Measurements from ENCODE around the gene LMF1.

Gene LMF1

GRCh38 chr16:939311-939710 is 31.5 kb downstream of the LMF1 start:
- Mint-ChIP-seq H3K4me3 (no peak overlapping the region), H3K4me1 (peaks cover 6% of the 10 kb centered on the region), H3K9me3 (peaks cover 21% of the 10 kb centered on the region), H3K27ac (no peak overlapping the region), H3K36me3 (peaks cover 63% of the 10 kb centered on the region), H3K27me3 (no peaks in the 10 kb centered on the region)
- ATAC-seq = no peak

GRCh38 chr16:938752-939151 is 32.0 kb downstream of the LMF1 start:
- Mint-ChIP-seq H3K27me3 (no peaks in the 10 kb centered on the region), H3K36me3 (peaks cover 62% of the 10 kb centered on the region), H3K4me1 (peaks cover 6% of the 10 kb centered on the region), H3K4me3 (no peak overlapping the region), H3K9me3 (peaks cover 16% of the 10 kb centered on the region), H3K27ac (no peak overlapping the region)
- ATAC-seq = no peak

- Mint-ChIP-seq H3K9me3 (peaks cover 14% of the 10 kb centered on the region), H3K36me3 (peaks cover 66% of the 10 kb centered on the region), H3K4me3 (no peak overlapping the region), H3K4me1 (peaks cover 6% of the 10 kb centered on the region), H3K27ac (no peak overlapping the region), H3K27me3 (no peaks in the 10 kb centered on the region)
- ATAC-seq = no peak
Measured at GRCh38 chr16:938136-938535, 32.6 kb downstream of the LMF1 start.

- H3K27me3 Mint-ChIP-seq = no peaks in the 10 kb centered on the region
- no peak overlapping the region for H3K4me3 Mint-ChIP-seq
- H3K4me1 Mint-ChIP-seq = peaks cover 6% of the 10 kb centered on the region
- peaks cover 66% of the 10 kb centered on the region for H3K36me3 Mint-ChIP-seq
- H3K27ac Mint-ChIP-seq = no peak overlapping the region
- H3K9me3 Mint-ChIP-seq = peaks cover 13% of the 10 kb centered on the region
- ATAC-seq = no peak
Measured at GRCh38 chr16:937723-938122, 33.1 kb downstream of the LMF1 start.

- ATAC-seq = no peak
- Mint-ChIP-seq H3K36me3 (peaks cover 64% of the 10 kb centered on the region), H3K27me3 (no peaks in the 10 kb centered on the region), H3K27ac (no peak overlapping the region), H3K9me3 (peaks cover 8% of the 10 kb centered on the region), H3K4me3 (no peak overlapping the region), H3K4me1 (peaks cover 6% of the 10 kb centered on the region)
Measured at GRCh38 chr16:937311-937710, 33.5 kb downstream of the LMF1 start.

GRCh38 chr16:935684-936083 is 35.1 kb downstream of the LMF1 start:
- Mint-ChIP-seq H3K36me3 (peaks cover 58% of the 10 kb centered on the region), H3K27me3 (no peaks in the 10 kb centered on the region), H3K27ac (no peak overlapping the region), H3K4me1 (peaks cover 6% of the 10 kb centered on the region), H3K4me3 (no peak overlapping the region), H3K9me3 (peaks cover under 1% of the 10 kb centered on the region)
- ATAC-seq = no peak

GRCh38 chr16:934178-934577 is 36.6 kb downstream of the LMF1 start:
- Mint-ChIP-seq H3K4me3 (no peak overlapping the region), H3K4me1 (no peaks in the 10 kb centered on the region), H3K27me3 (no peaks in the 10 kb centered on the region), H3K9me3 (no peaks in the 10 kb centered on the region), H3K36me3 (peaks cover 58% of the 10 kb centered on the region), H3K27ac (no peak overlapping the region)
- ATAC-seq = no peak

- H3K9me3 Mint-ChIP-seq = no peaks in the 10 kb centered on the region
- peaks cover 58% of the 10 kb centered on the region for H3K36me3 Mint-ChIP-seq
- H3K4me1 Mint-ChIP-seq = no peaks in the 10 kb centered on the region
- no peaks in the 10 kb centered on the region for H3K27me3 Mint-ChIP-seq
- no peak for ATAC-seq
- H3K27ac Mint-ChIP-seq = no peak overlapping the region
- H3K4me3 Mint-ChIP-seq = no peak overlapping the region
Measured at GRCh38 chr16:933581-933980, 37.2 kb downstream of the LMF1 start.

- Mint-ChIP-seq H3K4me1 (no peaks in the 10 kb centered on the region), H3K27ac (no peak overlapping the region), H3K9me3 (no peaks in the 10 kb centered on the region), H3K27me3 (no peaks in the 10 kb centered on the region), H3K36me3 (peaks cover 51% of the 10 kb centered on the region), H3K4me3 (no peak overlapping the region)
- no peak for ATAC-seq
Measured at GRCh38 chr16:932831-933330, 37.9 kb downstream of the LMF1 start.

- no peak overlapping the region for H3K27ac Mint-ChIP-seq
- H3K4me3 Mint-ChIP-seq = no peak overlapping the region
- H3K9me3 Mint-ChIP-seq = no peaks in the 10 kb centered on the region
- no peaks in the 10 kb centered on the region for H3K27me3 Mint-ChIP-seq
- no peak for ATAC-seq
- H3K36me3 Mint-ChIP-seq = peaks cover 54% of the 10 kb centered on the region
- H3K4me1 Mint-ChIP-seq = no peaks in the 10 kb centered on the region
Measured at GRCh38 chr16:931626-932500, 38.9 kb downstream of the LMF1 start.

GRCh38 chr16:931171-931570 is 39.6 kb downstream of the LMF1 start:
- Mint-ChIP-seq H3K4me3 (no peak overlapping the region), H3K27ac (no peak overlapping the region), H3K27me3 (no peaks in the 10 kb centered on the region), H3K4me1 (no peaks in the 10 kb centered on the region), H3K36me3 (peaks cover 61% of the 10 kb centered on the region), H3K9me3 (peaks cover 2% of the 10 kb centered on the region)
- no peak for ATAC-seq

GRCh38 chr16:930511-930910 is 40.3 kb downstream of the LMF1 start:
- Mint-ChIP-seq H3K4me1 (no peaks in the 10 kb centered on the region), H3K27ac (no peak overlapping the region), H3K36me3 (peaks cover 64% of the 10 kb centered on the region), H3K4me3 (no peak overlapping the region), H3K27me3 (no peaks in the 10 kb centered on the region), H3K9me3 (peaks cover 4% of the 10 kb centered on the region)
- no peak for ATAC-seq

GRCh38 chr16:930076-930475 is 40.7 kb downstream of the LMF1 start:
- no peaks in the 10 kb centered on the region for H3K27me3 Mint-ChIP-seq
- H3K36me3 Mint-ChIP-seq = peaks cover 64% of the 10 kb centered on the region
- H3K4me1 Mint-ChIP-seq = no peaks in the 10 kb centered on the region
- no peak overlapping the region for H3K27ac Mint-ChIP-seq
- H3K9me3 Mint-ChIP-seq = peaks cover 4% of the 10 kb centered on the region
- no peak overlapping the region for H3K4me3 Mint-ChIP-seq
- ATAC-seq = no peak

GRCh38 chr16:929227-930073 is 41.3 kb downstream of the LMF1 start:
- H3K36me3 Mint-ChIP-seq = peaks cover 70% of the 10 kb centered on the region
- peaks cover 4% of the 10 kb centered on the region for H3K9me3 Mint-ChIP-seq
- H3K27me3 Mint-ChIP-seq = no peaks in the 10 kb centered on the region
- no peak overlapping the region for H3K27ac Mint-ChIP-seq
- no peak for ATAC-seq
- H3K4me1 Mint-ChIP-seq = no peaks in the 10 kb centered on the region
- no peak overlapping the region for H3K4me3 Mint-ChIP-seq

GRCh38 chr16:928526-928925 is 42.3 kb downstream of the LMF1 start:
- Mint-ChIP-seq H3K9me3 (peaks cover 4% of the 10 kb centered on the region), H3K27ac (no peak overlapping the region), H3K4me3 (no peak overlapping the region), H3K36me3 (peaks cover 72% of the 10 kb centered on the region), H3K4me1 (no peaks in the 10 kb centered on the region), H3K27me3 (no peaks in the 10 kb centered on the region)
- peak; percentile 59 for ATAC-seq
